Fibroblast of skin of right biceps (primary cell): Measurements from ENCODE around the gene CBLC.
A peak's percentile ranks its signal among the peaks of the same experiment; 100 is the strongest.
"Not testable (repeated sequence)": the region's sequence is repeated elsewhere in the genome, so short reads cannot be mapped to it uniquely, and the experiment has no call there.

Experiments
- DNase-seq: peaks from one replicate; pipeline ENCODE4 v3.0.0-alpha.2; 2013

The CBLC gene

GRCh38 chr19:44822177-44822576, 44.5 kb downstream of the CBLC start:
- no peak for DNase-seq

GRCh38 chr19:44822670-44823372, 45.1 kb downstream of the CBLC start:
- DNase-seq: no peak

- no peak for DNase-seq
Measured at GRCh38 chr19:44823373-44823698, 45.6 kb downstream of the CBLC start.

- DNase-seq: no peak
Measured at GRCh38 chr19:44824761-44825160, 47.1 kb downstream of the CBLC start.

- not testable (repeated sequence) for DNase-seq
Measured at GRCh38 chr19:44832875-44833274, 55.2 kb downstream of the CBLC start.

GRCh38 chr19:44834399-44834798, 56.7 kb downstream of the CBLC start:
- not testable (repeated sequence) for DNase-seq

- DNase-seq: no peak
Measured at GRCh38 chr19:44839276-44839675, 61.6 kb downstream of the CBLC start.

- no peak for DNase-seq
Measured at GRCh38 chr19:44840811-44841210, 63.1 kb downstream of the CBLC start.

- no peak for DNase-seq
Measured at GRCh38 chr19:44841231-44841630, 63.5 kb downstream of the CBLC start.

- no peak for DNase-seq
Measured at GRCh38 chr19:44845286-44845611, 67.6 kb downstream of the CBLC start.

- DNase-seq: peak; percentile 98
Measured at GRCh38 chr19:44845612-44846454, 68.1 kb downstream of the CBLC start, which contains the start of gene NECTIN2. TSS of gene NECTIN2 (plus strand) at chr19:44846297. CDS start at chr19:44846526, 229 bp downstream.

- DNase-seq: peak; percentile 66
Measured at GRCh38 chr19:44846455-44847143, 68.9 kb downstream of the CBLC start.

GRCh38 chr19:44847144-44848035, 69.7 kb downstream of the CBLC start:
- DNase-seq: peak; percentile 52

- peak; percentile 26 for DNase-seq
Measured at GRCh38 chr19:44848036-44848811, 70.5 kb downstream of the CBLC start.

GRCh38 chr19:44848812-44849447, 71.2 kb downstream of the CBLC start:
- DNase-seq: no peak
